Erythroblast (primary cell): ENCODE results near the gene IDI2.

ENCODE experiments used
- GATA1 ChIP-seq: IDR thresholded peaks from 2 replicates; pipeline ENCODE4 v1.6.1; 2011; ENCODE audit warnings: low read depth, mild to moderate bottlenecking, control low read depth, low read length, moderate library complexity
- POLR2A ChIP-seq: IDR thresholded peaks from 2 replicates; pipeline ENCODE4 v1.6.1; 2011; ENCODE audit warnings: mild to moderate bottlenecking, low read length

DNA sequence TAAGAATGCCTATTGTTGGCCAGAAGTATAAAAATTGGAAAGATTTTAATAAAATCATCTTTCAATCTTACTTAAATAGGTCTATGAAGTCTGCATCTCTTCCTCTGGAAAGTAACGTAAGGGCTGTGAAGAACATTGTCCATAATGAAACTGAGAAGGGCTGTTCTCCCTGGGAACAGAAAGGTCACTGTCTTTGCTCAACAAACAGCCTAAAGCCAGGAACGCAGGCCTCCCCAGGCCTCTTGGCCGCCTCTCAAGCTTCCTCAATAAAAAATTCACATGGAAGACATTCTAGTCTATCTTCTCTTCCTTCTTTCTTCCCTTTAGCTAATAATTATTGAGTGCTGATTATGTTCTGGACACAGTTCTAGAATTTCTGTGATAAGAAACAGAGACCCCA is 9.1 kb upstream of the IDI2 start:
- TF ChIP-seq POLR2A (no peak), GATA1 (no peak)
